Measurements from ENCODE around the gene MACROD2.

GRCh38 chr20:15100506-15101160 is 1105.3 kb downstream of the MACROD2 start:
- TF ChIP-seq CTCF (IDR thresholded peaks at IDR 0.05) (no peak), POLR2A (IDR thresholded peaks at IDR 0.05) (no peak)
